Pancreas (tissue), 10 donors: Measurements from ENCODE around the gene CELF4. TPM values are rescaled to one million over a fixed set of nuclear protein-coding genes. Genes with fewer than 3 reads are reported as not detected.

Source experiments
- ATAC-seq, 4 donors: fragments of 200-7000 bp; cut with Tn5 transposase; one replicate each; pipeline versions ENCODE4 v1.8.0 to v1.9.1; 2020; ENCODE audit warnings: mild to moderate bottlenecking in 4 of 4, moderate library complexity in 4 of 4
- DNase-seq, 6 donors: peaks; one replicate each; pipeline ENCODE4 v3.0.0-alpha.2; 2020
- FAIRE-seq: peaks from 2 replicates; lab custom pipeline; 2012; peaks lifted over from hg19 to GRCh38; lab: Jason Lieb, UNC
- H3K27ac ChIP-seq, 4 donors: fragments of 200-600 bp; sonication (generic); 1 replicate in 3 of 4; 2 replicates in 1 of 4; pipeline versions ENCODE4 v1.5.0 to v1.8.0; 2020
- H3K27me3 ChIP-seq, 4 donors: fragments of 200-600 bp; one replicate each; pipeline ENCODE4 v1.8.0; 2021
- H3K36me3 ChIP-seq, 3 donors: fragments of 200-600 bp; sonication (generic) in 1 of 3; one replicate each; pipeline versions ENCODE4 v1.5.0 to v1.8.0; 2020 to 2021
- H3K4me1 ChIP-seq, 3 donors: fragments of 200-600 bp; one replicate each; pipeline ENCODE4 v1.8.0; 2021
- H3K4me3 ChIP-seq, 4 donors: fragments of 200-600 bp; sonication (generic) in 2 of 4; one replicate each; pipeline versions ENCODE4 v1.5.0 to v1.8.0; 2020 to 2021
- H3K9me3 ChIP-seq, 4 donors: fragments of 200-600 bp; one replicate each; pipeline ENCODE4 v1.8.0; 2021
- WGBS, 2 donors: extraction: QIAGEN DNeasy Blood & Tissue Kit; methylation state at CpG; one replicate each; pipeline ENCODE4 v1.1.7; 2013; 5-methylcytosine and 5-hydroxymethylcytosine counted together
- intact Hi-C, 3 donors: fragments of 100-400 bp; cut with DNase I; formaldehyde crosslinking; loops; one replicate each; pipeline versions ENCODE4 v1.11.1 to v1.14.2; 2022
- polyA plus RNA-seq, 2 donors: library from polyadenylated mRNA; stranded (reverse); fragments of 200-250 nt; gene quantifications; one replicate each; pipeline ENCODE4 v1.2.3, GENCODE V29; 2013
- total RNA-seq, 6 donors: library from RNA; stranded (reverse); fragmentation: NEBNext Ultra II Directional in 4 of 6; extraction: Animal tissue kit (Norgen Biotek cat#: 25700) in 4 of 6; gene quantifications; one replicate each; pipeline versions ENCODE4 v1.2.1 to v1.2.4, GENCODE V29; 2021 to 2023
- TF ChIP-seq, protein P1 (sequence below), 4 donors: fragments of 200-600 bp; sonication (generic) in 3 of 4; IDR thresholded peaks; one replicate each; pipeline versions ENCODE4 v1.5.0 to v1.8.0; 2021; ENCODE audit warnings: antibody characterized with exemption in 4 of 4
- donor health status: healthy with polysubstance abuse.
- donor health status: DM: no; HTN: no; CAD: no; lungs with moderate emphysema.
- donor health status: DM: no; HTN: no; CAD: no.
- donor health status: control.
- donor health status: control.
- donor health status: Bipolar disorder and iron deficiency.
- donor health status: DM: yes; HTN: yes; CAD: no.
- donor health status: DM: no; HTN: no; CAD: no.
- donor health status: DM: no; HTN: no; CAD: no.
- donor health status: DM: yes; HTN: yes; CAD: no.

CELF4 gene
- total and polyA plus RNA-seq, 8 donors = 1.0 to 10.0 (median 2.8) TPM

DNA sequence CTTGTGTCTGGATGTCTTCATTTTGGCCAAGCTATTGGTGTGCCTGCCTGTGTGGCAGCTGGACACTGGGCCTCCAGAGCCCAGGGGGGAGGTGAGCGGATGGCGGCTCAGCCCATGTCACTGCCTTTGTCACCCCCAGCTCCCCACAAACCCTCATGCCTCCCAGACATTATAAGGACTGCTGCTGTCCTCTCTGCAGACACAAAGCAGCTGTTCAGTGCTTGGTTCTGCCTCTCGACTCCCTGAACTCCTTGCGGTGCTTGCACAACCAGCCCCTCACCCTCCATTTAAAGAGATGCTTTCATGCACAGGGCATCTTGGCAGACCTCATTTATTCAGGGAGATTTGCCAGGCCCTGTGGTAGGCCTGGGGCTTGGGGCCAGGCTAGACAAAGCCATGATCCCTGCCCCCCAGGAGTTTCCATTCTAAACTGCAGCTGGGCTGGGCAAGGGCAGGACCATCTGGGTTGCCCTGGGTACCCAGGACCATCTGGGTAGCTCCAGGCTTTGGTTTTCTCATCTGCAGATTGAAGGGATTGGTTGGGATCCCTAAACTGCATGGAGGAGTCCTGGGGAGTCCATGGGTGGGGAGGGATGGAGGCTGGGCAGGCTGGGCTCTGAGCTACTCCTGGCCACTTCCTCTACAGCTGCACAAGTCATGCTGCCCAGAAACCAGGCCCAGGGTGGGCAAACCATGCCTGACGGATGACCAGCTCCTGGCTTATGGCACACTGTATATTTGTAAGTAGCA lies 168.5 kb downstream of the CELF4 start:
- peak in 1 of 6 donors; percentile 32 for DNase-seq

DNA sequence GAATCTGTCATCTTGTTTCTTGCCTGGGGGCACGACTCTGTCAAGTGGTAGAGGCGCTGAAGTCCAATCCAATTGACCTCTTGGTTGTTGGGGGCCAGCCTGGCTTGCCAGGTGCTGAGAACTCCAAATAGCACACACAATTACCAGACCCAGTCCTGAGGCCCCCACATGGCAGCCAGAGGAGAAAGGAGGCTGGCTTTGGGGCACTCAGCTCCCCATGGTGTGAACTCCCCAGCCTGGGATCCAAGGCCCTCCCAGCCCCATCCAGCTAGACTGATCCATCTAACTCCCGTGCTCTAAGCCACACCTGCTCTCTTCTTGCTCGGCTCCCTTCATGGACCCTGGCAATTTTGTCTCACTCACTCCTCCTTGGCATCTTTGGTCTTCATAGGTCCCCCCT lies 170.0 kb downstream of the CELF4 start:
- no peak for FAIRE-seq
- H3K27ac ChIP-seq = no peak overlapping the region
- no peaks in the 10 kb centered on the region for H3K4me1 ChIP-seq
- 74% methylated on average over 4 of the region's 4 CpGs for WGBS, 2 donors
- H3K4me3 ChIP-seq = no peak overlapping the region
- TF ChIP-seq, protein P1, sequence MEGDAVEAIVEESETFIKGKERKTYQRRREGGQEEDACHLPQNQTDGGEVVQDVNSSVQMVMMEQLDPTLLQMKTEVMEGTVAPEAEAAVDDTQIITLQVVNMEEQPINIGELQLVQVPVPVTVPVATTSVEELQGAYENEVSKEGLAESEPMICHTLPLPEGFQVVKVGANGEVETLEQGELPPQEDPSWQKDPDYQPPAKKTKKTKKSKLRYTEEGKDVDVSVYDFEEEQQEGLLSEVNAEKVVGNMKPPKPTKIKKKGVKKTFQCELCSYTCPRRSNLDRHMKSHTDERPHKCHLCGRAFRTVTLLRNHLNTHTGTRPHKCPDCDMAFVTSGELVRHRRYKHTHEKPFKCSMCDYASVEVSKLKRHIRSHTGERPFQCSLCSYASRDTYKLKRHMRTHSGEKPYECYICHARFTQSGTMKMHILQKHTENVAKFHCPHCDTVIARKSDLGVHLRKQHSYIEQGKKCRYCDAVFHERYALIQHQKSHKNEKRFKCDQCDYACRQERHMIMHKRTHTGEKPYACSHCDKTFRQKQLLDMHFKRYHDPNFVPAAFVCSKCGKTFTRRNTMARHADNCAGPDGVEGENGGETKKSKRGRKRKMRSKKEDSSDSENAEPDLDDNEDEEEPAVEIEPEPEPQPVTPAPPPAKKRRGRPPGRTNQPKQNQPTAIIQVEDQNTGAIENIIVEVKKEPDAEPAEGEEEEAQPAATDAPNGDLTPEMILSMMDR (IDR thresholded peaks at IDR 0.05) = no peak
- H3K9me3 ChIP-seq = no peaks in the 10 kb centered on the region
- DNase-seq = peak in 1 of 6 donors; percentile 35
- no peaks in the 10 kb centered on the region for H3K27me3 ChIP-seq
- ATAC-seq = no peak
- intact Hi-C loops = no loop called here
- H3K36me3 ChIP-seq = no peaks in the 10 kb centered on the region

More for the DNA sequence above, 168.5 kb downstream of the CELF4 start:
- WGBS, 2 donors = 78 to 83% methylated on average over 5 of the region's 5 CpGs
- no peaks in the 10 kb centered on the region for H3K36me3 ChIP-seq
- no peak for FAIRE-seq
- TF ChIP-seq, protein P1 (IDR thresholded peaks at IDR 0.05) = no peak
- H3K4me3 ChIP-seq = no peak overlapping the region
- intact Hi-C loops = no loop called here
- no peak for ATAC-seq
- H3K27me3 ChIP-seq = no peaks in the 10 kb centered on the region
- no peaks in the 10 kb centered on the region for H3K9me3 ChIP-seq
- no peaks in the 10 kb centered on the region for H3K4me1 ChIP-seq
- H3K27ac ChIP-seq = no peak overlapping the region

DNA sequence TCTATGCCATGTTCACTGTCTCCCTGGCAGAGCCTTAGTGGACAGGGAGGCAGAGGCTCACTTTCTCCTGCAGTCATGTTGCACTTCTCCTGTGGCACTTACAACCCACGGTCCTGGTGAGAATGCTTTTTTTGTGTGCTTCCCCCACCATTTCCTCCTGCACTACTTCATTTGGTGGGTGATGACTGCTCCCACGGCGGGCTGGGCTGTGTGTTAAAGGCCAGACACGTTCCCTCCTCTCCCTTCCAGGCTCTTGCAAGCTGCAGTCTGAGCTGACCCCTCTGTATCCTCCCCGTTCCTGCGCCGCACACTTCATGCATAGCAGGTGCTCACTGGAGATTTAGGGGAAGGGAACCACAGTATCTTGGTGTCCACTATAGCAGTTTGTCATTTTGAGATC lies 170.5 kb downstream of the CELF4 start:
- intact Hi-C loops = no loop called here
- TF ChIP-seq, protein P1 (IDR thresholded peaks at IDR 0.05) = no peak
- FAIRE-seq (no peak), ATAC-seq (no peak), DNase-seq (no peak)
- Histone ChIP-seq H3K36me3 (no peaks in the 10 kb centered on the region), H3K9me3 (no peaks in the 10 kb centered on the region), H3K27ac (no peak overlapping the region), H3K27me3 (no peaks in the 10 kb centered on the region), H3K4me1 (no peaks in the 10 kb centered on the region), H3K4me3 (no peak overlapping the region)
- WGBS, 2 donors = 74 to 80% methylated on average over 7 of the region's 7 CpGs

DNA sequence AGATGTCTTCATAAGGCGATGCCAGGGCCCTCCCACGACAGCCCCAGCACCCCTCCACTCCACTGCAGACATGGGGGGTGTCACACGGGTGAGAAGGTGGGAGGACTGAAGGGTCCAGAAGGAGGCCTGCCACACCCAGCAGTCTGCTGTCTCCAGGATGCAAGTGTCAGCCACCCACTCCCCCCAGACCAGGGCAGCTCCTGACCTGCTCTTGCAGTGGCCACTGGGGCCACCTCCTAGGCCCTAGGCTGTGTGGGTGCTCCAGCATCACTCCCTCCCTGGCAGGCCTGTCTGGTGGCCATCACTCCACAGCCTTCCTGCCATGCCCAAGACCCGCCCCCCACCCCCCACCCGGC lies 171.0 kb downstream of the CELF4 start:
- DNase-seq (no peak), ATAC-seq (peak in 1 of 4 donors; percentile 13), FAIRE-seq (no peak)
- H3K4me1 ChIP-seq = no peaks in the 10 kb centered on the region
- no peaks in the 10 kb centered on the region for H3K36me3 ChIP-seq
- intact Hi-C loops = no loop called here
- TF ChIP-seq, protein P1 (IDR thresholded peaks at IDR 0.05) = no peak
- no peaks in the 10 kb centered on the region for H3K27me3 ChIP-seq
- H3K4me3 ChIP-seq = no peak overlapping the region
- H3K27ac ChIP-seq = no peak overlapping the region
- no peaks in the 10 kb centered on the region for H3K9me3 ChIP-seq
- WGBS, 2 donors = 58 to 67% methylated on average over 5 of the region's 5 CpGs

DNA sequence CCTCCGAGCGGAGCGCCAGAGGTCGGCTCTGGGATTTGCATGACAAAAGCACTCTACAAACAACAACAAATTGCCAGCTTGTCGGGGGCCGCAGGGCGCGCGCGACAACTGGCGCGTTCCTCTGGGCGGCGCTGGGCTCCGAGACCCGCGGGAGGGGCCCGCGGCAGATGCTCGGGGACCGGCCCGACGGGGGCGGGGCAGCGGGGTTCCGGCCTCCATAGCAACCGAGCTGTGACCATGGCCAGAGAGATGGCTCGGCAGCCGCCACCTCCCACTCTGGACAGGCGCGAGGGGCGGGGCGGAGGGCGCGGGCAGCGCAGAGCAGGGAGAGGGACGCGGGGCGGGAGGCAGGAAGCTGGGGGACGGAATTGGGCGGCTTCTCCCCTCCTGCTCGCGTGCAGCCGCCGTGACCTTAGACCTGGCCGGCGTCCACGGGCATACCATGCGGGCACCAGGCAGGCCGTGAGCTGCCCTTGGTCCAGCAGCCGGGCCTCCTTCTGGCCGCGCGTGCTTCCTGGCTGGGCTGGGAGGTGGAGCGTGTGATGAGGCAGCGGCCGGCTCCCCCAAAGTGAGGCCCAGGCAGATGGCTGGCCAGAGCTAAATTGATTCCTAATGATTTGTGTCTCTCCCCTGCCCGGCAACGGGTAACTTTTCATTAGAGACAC lies 171.5 kb downstream of the CELF4 start:
- intact Hi-C loops = no loop called here
- H3K27ac ChIP-seq = no peak overlapping the region
- no peak for FAIRE-seq
- no peaks in the 10 kb centered on the region for H3K4me1 ChIP-seq
- no peaks in the 10 kb centered on the region for H3K9me3 ChIP-seq
- TF ChIP-seq, protein P1 (IDR thresholded peaks at IDR 0.05) = no peak
- ATAC-seq = peak; percentile 75 to 90 (median 88)
- H3K36me3 ChIP-seq = no peaks in the 10 kb centered on the region
- WGBS, 2 donors = 1% methylated on average over 57 to 59 of the region's 59 CpGs
- no peaks in the 10 kb centered on the region for H3K27me3 ChIP-seq
- peak; percentile 36 to 83 (median 55) for DNase-seq
- peak overlapping the region in 3 of 4 donors; percentile 5 to 38 (median 24) for H3K4me3 ChIP-seq
